OCI-LY1 (cell line): ENCODE results near the gene GDAP1L1.

Experiments
- CTCF ChIP-seq: fragments of 200-600 bp; sonication (generic), shearing (Covaris generic); IDR thresholded peaks from 2 replicates; pipeline ENCODE4 v1.5.1; 2017; ENCODE audit warnings: mild to moderate bottlenecking, antibody characterized with exemption, low read length, moderate library complexity, mixed read lengths
- EZH2 ChIP-seq: fragments of 200-600 bp; sonication (generic), shearing (Covaris generic); IDR thresholded peaks from 2 replicates; pipeline ENCODE4 v1.8.0; 2017; ENCODE audit warnings: borderline replicate concordance, mixed run types, mild to moderate bottlenecking, antibody characterized with exemption, low read length, moderate library complexity, mixed read lengths

DNA sequence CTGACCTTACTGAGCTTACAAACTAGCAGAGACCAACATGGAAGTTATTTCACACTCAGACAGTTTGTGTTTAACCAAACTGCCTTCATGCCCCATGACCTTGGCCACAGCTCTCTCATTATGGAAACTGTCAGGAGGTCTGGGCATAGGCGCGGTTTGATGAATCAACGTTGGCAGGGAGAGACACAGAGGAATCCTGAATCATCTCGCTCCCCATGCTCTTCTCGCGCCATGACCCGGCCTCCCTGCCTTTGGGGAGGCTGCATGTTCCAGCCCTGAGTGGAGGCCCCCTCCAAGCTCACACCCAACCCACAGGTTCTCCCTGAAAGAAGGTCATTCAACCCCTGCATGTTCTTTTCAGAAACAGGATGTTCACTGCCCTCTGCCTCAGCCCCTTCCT, 15.9 kb upstream of the GDAP1L1 start:
- TF ChIP-seq CTCF (no peak), EZH2 (no peak)
